ENCODE results near the gene DARS1.
A peak's percentile ranks its signal among the peaks of the same experiment; 100 is the strongest.

Gene DARS1

GRCh38 chr2:135875491-135876065 lies 109.8 kb downstream of the DARS1 start:
- H3K4me3 ChIP-seq (ENCODE audit: low read depth, low read length): peak overlapping the region; percentile 67
- DNase-seq (ENCODE audit: low read depth, low spot score): peak; percentile 76
- in situ Hi-C loops (cut with HindIII; ENCODE audit: low sequenced_read_pairs): no loop called here
- TF ChIP-seq CTCF (IDR thresholded peaks at IDR 0.05; ENCODE audit: low read depth, low read length): no peak

- DNase-seq (ENCODE audit: low read depth, low spot score): no peak
- in situ Hi-C loops (cut with HindIII; ENCODE audit: low sequenced_read_pairs): no loop called here
- peak overlapping the region; percentile 67 for H3K4me3 ChIP-seq (ENCODE audit: low read depth, low read length)
- TF ChIP-seq CTCF (IDR thresholded peaks at IDR 0.05; ENCODE audit: low read depth, low read length): no peak
These were observed 110.6 kb downstream of the DARS1 start for GRCh38 chr2:135874777-135875365.

GRCh38 chr2:135870571-135870970 lies 114.9 kb downstream of the DARS1 start:
- TF ChIP-seq CTCF (IDR thresholded peaks at IDR 0.05; ENCODE audit: low read depth, low read length): no peak
- no peak for DNase-seq (ENCODE audit: low read depth, low spot score)
- in situ Hi-C loops (cut with HindIII; ENCODE audit: low sequenced_read_pairs): no loop called here
- no peak overlapping the region for H3K4me3 ChIP-seq (ENCODE audit: low read depth, low read length)

- no peak for DNase-seq (ENCODE audit: low read depth, low spot score)
- H3K4me3 ChIP-seq (ENCODE audit: low read depth, low read length): no peak overlapping the region
- in situ Hi-C loops (cut with HindIII; ENCODE audit: low sequenced_read_pairs): no loop called here
- TF ChIP-seq CTCF (IDR thresholded peaks at IDR 0.05; ENCODE audit: low read depth, low read length): no peak
These were observed 122.2 kb downstream of the DARS1 start for GRCh38 chr2:135863233-135863632.

GRCh38 chr2:135862718-135863117 lies 122.7 kb downstream of the DARS1 start:
- no peak overlapping the region for H3K4me3 ChIP-seq (ENCODE audit: low read depth, low read length)
- in situ Hi-C loops (cut with HindIII; ENCODE audit: low sequenced_read_pairs): no loop called here
- no peak for TF ChIP-seq CTCF (IDR thresholded peaks at IDR 0.05; ENCODE audit: low read depth, low read length)
- DNase-seq (ENCODE audit: low read depth, low spot score): no peak
